GM06990 (cell line): ENCODE data around the gene RPUSD4.

Experiments used
- DNase-seq: peaks from one replicate; pipeline ENCODE4 v3.0.0-alpha.2; 2011; ENCODE audit not compliant: insufficient read length; ENCODE audit errors: extremely low read depth
- H3K27me3 ChIP-seq: replicated peaks from 2 replicates; pipeline ENCODE4 v1.6.0; 2011; ENCODE audit warnings: low read length; ENCODE audit not compliant: control insufficient read depth, insufficient read depth
- H3K36me3 ChIP-seq: 2 replicates; pipeline ENCODE4 v1.5.1; 2011; ENCODE audit warnings: low read length; ENCODE audit not compliant: control insufficient read depth, insufficient read depth
- H3K4me3 ChIP-seq: replicated peaks from 2 replicates; pipeline ENCODE4 v1.5.1; 2011; ENCODE audit warnings: low read depth, mild to moderate bottlenecking, control low read depth, low read length
- TF ChIP-seq, protein P1 (sequence below): IDR thresholded peaks from 2 replicates; pipeline ENCODE4 v1.5.1; 2011; ENCODE audit warnings: low read length, control low read depth, mild to moderate bottlenecking, inconsistent platforms; ENCODE audit not compliant: insufficient read depth, poor library complexity, severe bottlenecking

Gene RPUSD4

DNA sequence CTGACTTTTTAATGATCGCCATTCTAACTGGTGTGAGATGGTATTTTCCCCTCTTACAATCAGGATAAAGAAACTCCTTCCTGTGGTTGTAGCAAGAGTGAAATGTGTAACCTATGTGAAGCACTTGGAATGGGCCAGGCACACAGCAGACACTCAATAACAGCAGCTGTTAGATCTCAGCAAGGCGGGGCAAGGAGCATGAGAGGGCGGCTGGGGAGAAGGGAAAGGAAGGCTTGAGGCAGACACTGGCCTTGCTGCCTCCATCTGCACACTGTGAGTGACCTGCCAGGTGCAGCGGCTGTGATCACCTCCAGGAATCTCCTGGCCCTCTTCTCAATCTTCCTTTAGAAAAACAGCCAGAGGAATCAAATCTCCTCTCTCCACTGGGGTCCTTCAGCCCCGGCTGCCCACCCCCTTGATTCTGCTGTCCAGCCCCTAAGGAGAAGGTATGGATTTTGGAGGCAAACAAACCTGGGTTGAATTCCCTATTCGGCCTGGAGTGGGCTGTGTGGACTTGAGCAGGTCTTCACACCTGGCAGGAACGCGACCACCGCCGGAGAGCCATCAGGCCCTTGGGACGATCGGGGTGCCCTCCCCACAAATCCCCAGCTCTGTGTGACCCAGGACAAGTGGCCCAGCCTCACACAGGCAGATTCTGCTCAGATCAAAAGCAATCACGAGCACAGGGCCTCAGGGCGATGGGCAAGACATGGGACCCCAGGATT lies 49.0 kb downstream of the RPUSD4 start:
- H3K4me3 ChIP-seq = no peak overlapping the region
- TF ChIP-seq, protein P1, sequence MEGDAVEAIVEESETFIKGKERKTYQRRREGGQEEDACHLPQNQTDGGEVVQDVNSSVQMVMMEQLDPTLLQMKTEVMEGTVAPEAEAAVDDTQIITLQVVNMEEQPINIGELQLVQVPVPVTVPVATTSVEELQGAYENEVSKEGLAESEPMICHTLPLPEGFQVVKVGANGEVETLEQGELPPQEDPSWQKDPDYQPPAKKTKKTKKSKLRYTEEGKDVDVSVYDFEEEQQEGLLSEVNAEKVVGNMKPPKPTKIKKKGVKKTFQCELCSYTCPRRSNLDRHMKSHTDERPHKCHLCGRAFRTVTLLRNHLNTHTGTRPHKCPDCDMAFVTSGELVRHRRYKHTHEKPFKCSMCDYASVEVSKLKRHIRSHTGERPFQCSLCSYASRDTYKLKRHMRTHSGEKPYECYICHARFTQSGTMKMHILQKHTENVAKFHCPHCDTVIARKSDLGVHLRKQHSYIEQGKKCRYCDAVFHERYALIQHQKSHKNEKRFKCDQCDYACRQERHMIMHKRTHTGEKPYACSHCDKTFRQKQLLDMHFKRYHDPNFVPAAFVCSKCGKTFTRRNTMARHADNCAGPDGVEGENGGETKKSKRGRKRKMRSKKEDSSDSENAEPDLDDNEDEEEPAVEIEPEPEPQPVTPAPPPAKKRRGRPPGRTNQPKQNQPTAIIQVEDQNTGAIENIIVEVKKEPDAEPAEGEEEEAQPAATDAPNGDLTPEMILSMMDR = no peak
- DNase-seq = no peak

DNA sequence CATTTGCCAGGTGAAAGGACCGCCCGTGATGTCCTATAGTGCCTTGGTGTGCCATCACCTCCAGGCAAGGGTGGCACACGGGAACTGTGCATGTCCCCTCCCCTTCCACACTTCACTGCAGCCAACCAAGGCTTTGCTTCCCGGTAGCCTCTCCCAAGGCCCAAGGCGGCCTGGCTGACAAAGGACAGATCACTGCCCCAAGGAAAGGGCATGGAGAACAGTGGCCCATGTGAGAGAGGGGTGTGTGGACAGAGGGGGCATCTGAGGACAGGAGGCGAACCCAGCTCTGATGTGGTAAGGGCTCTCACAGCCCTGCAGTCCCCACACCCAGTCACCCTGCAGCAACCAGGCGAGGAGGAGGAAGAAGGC lies 50.4 kb downstream of the RPUSD4 start:
- H3K36me3 ChIP-seq = no peaks in the 10 kb centered on the region
- DNase-seq = no peak
- no peaks in the 10 kb centered on the region; the same call in 1 of the 2 replicates for H3K27me3 ChIP-seq
- no peak overlapping the region for H3K4me3 ChIP-seq
- TF ChIP-seq, protein P1 = no peak

More for the DNA sequence above, 49.0 kb downstream of the RPUSD4 start:
- H3K27me3 ChIP-seq = no peaks in the 10 kb centered on the region; the same call in 1 of the 2 replicates
- H3K36me3 ChIP-seq = no peaks in the 10 kb centered on the region

DNA sequence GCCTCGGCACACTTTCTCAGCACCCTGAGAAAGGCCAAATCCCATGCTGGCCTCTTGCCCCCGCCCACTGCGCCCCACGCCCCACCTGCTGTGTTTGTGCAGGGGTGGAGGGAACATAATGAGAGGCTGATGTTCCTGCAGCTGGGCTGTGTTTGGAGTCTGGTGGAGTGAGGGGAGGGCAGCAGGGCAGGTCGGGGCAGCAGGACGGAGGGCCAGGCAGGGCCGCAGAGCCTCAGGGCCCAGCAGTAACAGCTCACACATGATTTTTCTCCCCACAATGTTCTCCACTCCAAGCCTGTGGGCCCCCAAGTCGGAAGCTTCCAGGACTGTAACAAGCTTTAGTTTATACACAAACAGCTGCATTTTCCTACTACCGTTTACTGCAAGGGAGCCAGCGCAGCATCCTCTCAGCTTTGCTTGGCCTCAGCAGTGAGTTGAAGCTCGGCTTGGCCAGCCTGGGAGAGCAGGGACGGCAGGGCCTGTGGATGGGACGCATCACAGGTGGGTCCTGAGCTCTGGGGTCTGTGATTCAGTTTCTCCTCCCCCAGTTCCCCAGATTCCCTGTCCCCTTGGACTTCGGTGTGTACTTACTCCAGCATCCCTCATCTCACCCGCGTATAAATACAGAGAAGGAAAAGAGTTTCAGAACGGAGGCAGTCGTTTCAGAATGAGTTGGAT lies 51.0 kb downstream of the RPUSD4 start:
- Histone ChIP-seq H3K36me3 (no peaks in the 10 kb centered on the region), H3K4me3 (no peak overlapping the region), H3K27me3 (no peaks in the 10 kb centered on the region; the same call in 1 of the 2 replicates)
- TF ChIP-seq, protein P1 = no peak
- no peak for DNase-seq

DNA sequence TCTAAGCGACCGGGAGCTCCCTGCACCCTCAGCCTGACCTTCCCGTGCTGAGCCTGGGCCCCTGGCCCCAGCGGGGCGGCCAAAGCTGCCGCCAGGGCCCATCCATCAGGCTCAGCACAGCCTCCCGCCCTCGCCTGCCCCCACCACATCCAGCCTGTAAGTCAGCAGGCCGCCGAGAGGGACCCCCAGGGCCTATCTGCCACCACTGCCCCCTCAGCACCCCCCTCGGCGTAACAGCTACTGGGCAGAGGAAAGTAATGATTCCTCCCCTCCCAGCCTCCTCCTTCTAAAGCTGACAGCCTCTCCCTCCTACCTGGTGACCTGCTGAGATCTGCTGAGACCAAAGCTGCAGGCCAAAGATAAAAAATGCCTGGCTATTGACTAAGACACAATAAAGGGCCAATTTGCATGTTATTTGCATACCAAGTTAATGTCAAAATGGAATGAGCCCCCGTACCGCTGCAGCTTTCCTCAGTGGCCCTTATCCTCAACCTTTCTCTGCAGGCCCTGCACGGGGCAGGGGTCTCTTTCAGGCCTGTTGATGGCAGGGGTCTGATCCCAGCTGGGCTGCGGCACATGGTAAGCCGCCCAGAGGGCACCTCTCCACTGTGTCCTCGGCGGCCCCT lies 51.6 kb downstream of the RPUSD4 start:
- H3K36me3 ChIP-seq = no peaks in the 10 kb centered on the region
- H3K4me3 ChIP-seq = no peak overlapping the region
- DNase-seq = no peak
- TF ChIP-seq, protein P1 = no peak
- H3K27me3 ChIP-seq = no peaks in the 10 kb centered on the region; the same call in 1 of the 2 replicates

DNA sequence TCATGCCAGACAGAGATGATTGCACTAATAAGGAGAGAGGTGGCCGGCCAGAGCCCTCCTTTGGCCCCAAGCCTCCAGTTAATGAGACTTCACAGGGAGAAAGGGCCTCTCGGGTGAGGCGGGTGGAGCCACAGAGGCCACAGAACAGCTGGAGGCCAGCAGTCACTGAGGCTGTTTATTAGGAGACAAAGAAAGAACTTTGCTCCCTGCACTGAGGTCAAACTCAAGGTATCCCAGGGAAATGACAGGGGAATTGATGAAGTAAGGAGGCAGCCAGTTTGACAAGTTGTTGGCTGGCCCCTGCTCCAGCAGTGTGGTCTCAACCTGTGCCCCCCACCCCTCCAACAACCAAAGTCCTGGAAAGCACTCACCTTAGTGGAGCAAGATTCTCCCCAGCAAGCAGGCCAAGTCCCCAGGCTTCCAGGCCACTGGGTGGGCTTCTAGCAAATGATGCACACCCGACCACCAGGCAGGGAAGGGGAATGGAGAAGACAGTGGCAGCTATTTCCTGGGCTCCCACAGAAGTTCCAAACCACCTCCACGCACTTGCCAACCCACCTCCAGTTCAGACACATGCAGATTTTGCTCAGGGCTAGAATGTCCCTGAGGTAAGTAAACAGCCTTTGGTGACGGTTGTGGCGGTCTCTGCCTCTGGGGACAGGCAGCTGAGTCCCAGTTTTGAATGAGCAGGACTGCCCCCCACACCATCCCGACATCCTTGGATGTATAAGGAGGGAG lies 53.2 kb downstream of the RPUSD4 start:
- TF ChIP-seq, protein P1 = no peak
- no peaks in the 10 kb centered on the region for H3K36me3 ChIP-seq
- no peaks in the 10 kb centered on the region; the same call in 1 of the 2 replicates for H3K27me3 ChIP-seq
- no peak for DNase-seq
- no peak overlapping the region for H3K4me3 ChIP-seq
